GM12878 (cell line): ENCODE measurements around the gene RETREG3. TPM values are rescaled to one million over a fixed set of nuclear protein-coding genes. Genes with fewer than 3 reads are reported as not detected.

ENCODE experiments used
- ATF2 ChIP-seq: IDR thresholded peaks from 2 replicates; pipeline ENCODE4 v1.6.1; 2012; ENCODE audit warnings: low read length, inconsistent platforms
- BCL11A ChIP-seq: IDR thresholded peaks from 2 replicates; pipeline ENCODE4 v1.6.1; 2011; ENCODE audit warnings: low read depth, low read length
- BMI1 ChIP-seq: fragments of 450-650 bp; IDR thresholded peaks from 2 replicates; pipeline ENCODE4 v1.6.1; 2016; ENCODE audit warnings: mild to moderate bottlenecking, moderate library complexity, borderline replicate concordance
- BRCA1 ChIP-seq: IDR thresholded peaks from 2 replicates; pipeline ENCODE4 v1.6.1; 2011; ENCODE audit warnings: low read depth, low read length, improper control_type of control experiment
- CBFB ChIP-seq: IDR thresholded peaks from 2 replicates; pipeline ENCODE4 v1.6.1; 2016; ENCODE audit warnings: antibody characterized with exemption, low read depth
- CHD1 ChIP-seq: IDR thresholded peaks from 2 replicates; pipeline ENCODE4 v1.6.1; 2012; ENCODE audit warnings: low read depth, low read length, improper control_type of control experiment
- EGR1 ChIP-seq, 2 experiments: IDR thresholded peaks; 1 replicate in 1 of 2; 2 replicates in 1 of 2; pipeline ENCODE4 v1.6.1; 2011 to 2012; ENCODE audit warnings: low read depth in 2 of 2, low read length in 2 of 2, borderline replicate concordance in 1 of 2, mild to moderate bottlenecking in 1 of 2, moderate library complexity in 1 of 2
- ETV6 ChIP-seq, 2 experiments: fragments of 450-650 bp in 1 of 2; IDR thresholded peaks in 1 of 2; conservative IDR thresholded peaks in 1 of 2; 2 replicates each; pipeline ENCODE4 v1.6.1; 2014; ENCODE audit warnings: antibody characterized with exemption in 1 of 2, borderline replicate concordance in 1 of 2, low read depth in 1 of 2, mild to moderate bottlenecking in 1 of 2, moderate library complexity in 1 of 2
- NR2C2 ChIP-seq: IDR thresholded peaks from 2 replicates; pipeline ENCODE4 v1.6.1; 2011; ENCODE audit warnings: borderline replicate concordance, low read depth; ENCODE audit not compliant: control insufficient read depth, insufficient read length
- PML ChIP-seq: IDR thresholded peaks from 2 replicates; pipeline ENCODE4 v1.6.1; 2012; ENCODE audit warnings: low read length, inconsistent platforms
- POLR2AphosphoS5 ChIP-seq: IDR thresholded peaks from 2 replicates; pipeline ENCODE4 v1.6.1; 2011; ENCODE audit warnings: mild to moderate bottlenecking, low read length, inconsistent platforms
- POU2F2 ChIP-seq: IDR thresholded peaks from 3 replicates; pipeline ENCODE4 v1.6.1; 2011; ENCODE audit warnings: low read depth, mild to moderate bottlenecking, low read length, borderline replicate concordance
- RAD51 ChIP-seq: fragments of 450-650 bp; IDR thresholded peaks from 2 replicates; pipeline ENCODE4 v1.6.1; 2016; ENCODE audit warnings: moderate library complexity, mild to moderate bottlenecking, inconsistent platforms
- RELB ChIP-seq: fragments of 450-650 bp; IDR thresholded peaks from 2 replicates; pipeline ENCODE4 v1.6.1; 2017; ENCODE audit warnings: low read depth, mild to moderate bottlenecking, moderate library complexity
- REST ChIP-seq: IDR thresholded peaks from 2 replicates; pipeline ENCODE4 v1.6.1; 2012; ENCODE audit warnings: mild to moderate bottlenecking, low read depth, low read length
- SRF ChIP-seq, 2 experiments: IDR thresholded peaks; 2 replicates each; pipeline ENCODE4 v1.6.1; 2011; ENCODE audit warnings: low read depth in 2 of 2, low read length in 2 of 2, mild to moderate bottlenecking in 1 of 2, moderate library complexity in 1 of 2
- TAF1 ChIP-seq: IDR thresholded peaks from 2 replicates; pipeline ENCODE4 v1.6.1; 2011; ENCODE audit warnings: mild to moderate bottlenecking, low read depth, low read length, borderline replicate concordance
- TBL1XR1 ChIP-seq: IDR thresholded peaks from 2 replicates; pipeline ENCODE4 v1.6.1; 2012; ENCODE audit warnings: low read depth, low read length, improper control_type of control experiment
- ZNF207 ChIP-seq: fragments of 450-650 bp; IDR thresholded peaks from 2 replicates; pipeline ENCODE4 v1.6.1; 2014; ENCODE audit warnings: antibody characterized with exemption, mild to moderate bottlenecking, borderline replicate concordance
- ZNF274 ChIP-seq: IDR thresholded peaks from one replicate; pipeline ENCODE4 v1.8.0; 2011; ENCODE audit not compliant: insufficient read length, insufficient read depth
- polyA plus RNA-seq, 11 experiments: library from polyadenylated mRNA; depleted of rRNA in 4 of 11; unstranded in 6 of 11; stranded (reverse) in 5 of 11; fragments of >200 nt; fragmentation: Nextera tagmentation in 4 of 11; fragmentation: Illumina TruSeq in 1 of 11; extraction: Ambion mirVana in 4 of 11; extraction: Trizol in 1 of 11; gene quantifications; 1 replicate in 1 of 11; 2 replicates in 10 of 11; pipeline versions ENCODE4 v1.2.1 to v1.2.3, GENCODE V29; 2011 to 2016; ENCODE audit warnings: inconsistent platforms in 2 of 11, missing spikeins in 2 of 11, low read depth in 1 of 11
- total RNA-seq, 4 experiments: library from RNA; depleted of rRNA in 3 of 4; stranded (reverse); fragments of >200 nt in 3 of 4; fragmentation: Illumina TruSeq in 1 of 4; extraction: Trizol in 1 of 4; gene quantifications; 2 replicates each; pipeline versions ENCODE4 v1.2.1 to v1.2.3, GENCODE V29; 2013 to 2021
- TF ChIP-seq, protein P1 (sequence below): IDR thresholded peaks from 2 replicates; pipeline ENCODE4 v1.6.1; 2012; ENCODE audit warnings: low read depth, low read length, improper control_type of control experiment
- TF ChIP-seq, protein P2 (sequence below): IDR thresholded peaks from 2 replicates; pipeline ENCODE4 v1.6.1; 2011; ENCODE audit warnings: low read depth, mild to moderate bottlenecking, low read length, moderate library complexity, borderline replicate concordance; ENCODE audit errors: extremely low read depth

Gene RETREG3
- total and polyA plus RNA-seq, 10 of the 15 experiments (the other 5 are each of a cell fraction or from before 2014, with no cell fraction given) = 7.0 to 50.6 (median 27.3) TPM

- TF ChIP-seq REST (no peak), SRF (IDR thresholded peaks at IDR 0.05; ENCODE audit: low read depth in 2 of 2, low read length in 2 of 2) (no peak), POLR2AphosphoS5 (no peak), BMI1 (no peak), CHD1 (no peak), RELB (no peak), ETV6 (conservative IDR thresholded peaks at IDR 0.05 in 1 of 2, IDR thresholded peaks at IDR 0.05 in 1 of 2; ENCODE audit: borderline replicate concordance in 1 of 2, low read depth in 1 of 2) (no peak), RAD51 (no peak), BRCA1 (no peak), NR2C2 (no peak), PML (no peak), BCL11A (no peak), CBFB (no peak), EGR1 (IDR thresholded peaks at IDR 0.05; ENCODE audit: borderline replicate concordance in 1 of 2, low read depth in 2 of 2, low read length in 2 of 2) (no peak), ZNF274 (no peak), ATF2 (no peak), ZNF207 (no peak), POU2F2 (no peak), TAF1 (no peak), TBL1XR1 (no peak)
- TF ChIP-seq, protein P1, sequence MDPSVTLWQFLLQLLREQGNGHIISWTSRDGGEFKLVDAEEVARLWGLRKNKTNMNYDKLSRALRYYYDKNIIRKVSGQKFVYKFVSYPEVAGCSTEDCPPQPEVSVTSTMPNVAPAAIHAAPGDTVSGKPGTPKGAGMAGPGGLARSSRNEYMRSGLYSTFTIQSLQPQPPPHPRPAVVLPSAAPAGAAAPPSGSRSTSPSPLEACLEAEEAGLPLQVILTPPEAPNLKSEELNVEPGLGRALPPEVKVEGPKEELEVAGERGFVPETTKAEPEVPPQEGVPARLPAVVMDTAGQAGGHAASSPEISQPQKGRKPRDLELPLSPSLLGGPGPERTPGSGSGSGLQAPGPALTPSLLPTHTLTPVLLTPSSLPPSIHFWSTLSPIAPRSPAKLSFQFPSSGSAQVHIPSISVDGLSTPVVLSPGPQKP = no peak
- TF ChIP-seq, protein P2, sequence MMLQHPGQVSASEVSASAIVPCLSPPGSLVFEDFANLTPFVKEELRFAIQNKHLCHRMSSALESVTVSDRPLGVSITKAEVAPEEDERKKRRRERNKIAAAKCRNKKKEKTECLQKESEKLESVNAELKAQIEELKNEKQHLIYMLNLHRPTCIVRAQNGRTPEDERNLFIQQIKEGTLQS = no peak
These were observed 77.5 kb downstream of the RETREG3 start (continued) for GRCh38 chr17:42531455-42532354.
